ENCODE results near the gene ADSS1.

ADSS1 gene

GRCh38 chr14:104754213-104754851 is 30.3 kb downstream of the ADSS1 start:
- no peak for TF ChIP-seq TCF12 (IDR thresholded peaks at IDR 0.05; ENCODE audit: low read depth)
- TF ChIP-seq CEBPB (IDR thresholded peaks at IDR 0.05): no peak
- no peak for TF ChIP-seq NFIC (IDR thresholded peaks at IDR 0.05)
- no peak for TF ChIP-seq YY1 (IDR thresholded peaks at IDR 0.05; ENCODE audit: low read depth)
- TF ChIP-seq EGR1 (IDR thresholded peaks at IDR 0.05): no peak
- TF ChIP-seq FOXM1 (IDR thresholded peaks at IDR 0.05; ENCODE audit: borderline replicate concordance, low read depth): no peak
- TF ChIP-seq, protein P1, sequence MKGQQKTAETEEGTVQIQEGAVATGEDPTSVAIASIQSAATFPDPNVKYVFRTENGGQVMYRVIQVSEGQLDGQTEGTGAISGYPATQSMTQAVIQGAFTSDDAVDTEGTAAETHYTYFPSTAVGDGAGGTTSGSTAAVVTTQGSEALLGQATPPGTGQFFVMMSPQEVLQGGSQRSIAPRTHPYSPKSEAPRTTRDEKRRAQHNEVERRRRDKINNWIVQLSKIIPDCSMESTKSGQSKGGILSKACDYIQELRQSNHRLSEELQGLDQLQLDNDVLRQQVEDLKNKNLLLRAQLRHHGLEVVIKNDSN (IDR thresholded peaks at IDR 0.05): no peak
- TF ChIP-seq RAD21 (IDR thresholded peaks at IDR 0.05; ENCODE audit: low read depth): no peak
- no peak for TF ChIP-seq MAX (IDR thresholded peaks at IDR 0.05)
- TF ChIP-seq, protein P2, sequence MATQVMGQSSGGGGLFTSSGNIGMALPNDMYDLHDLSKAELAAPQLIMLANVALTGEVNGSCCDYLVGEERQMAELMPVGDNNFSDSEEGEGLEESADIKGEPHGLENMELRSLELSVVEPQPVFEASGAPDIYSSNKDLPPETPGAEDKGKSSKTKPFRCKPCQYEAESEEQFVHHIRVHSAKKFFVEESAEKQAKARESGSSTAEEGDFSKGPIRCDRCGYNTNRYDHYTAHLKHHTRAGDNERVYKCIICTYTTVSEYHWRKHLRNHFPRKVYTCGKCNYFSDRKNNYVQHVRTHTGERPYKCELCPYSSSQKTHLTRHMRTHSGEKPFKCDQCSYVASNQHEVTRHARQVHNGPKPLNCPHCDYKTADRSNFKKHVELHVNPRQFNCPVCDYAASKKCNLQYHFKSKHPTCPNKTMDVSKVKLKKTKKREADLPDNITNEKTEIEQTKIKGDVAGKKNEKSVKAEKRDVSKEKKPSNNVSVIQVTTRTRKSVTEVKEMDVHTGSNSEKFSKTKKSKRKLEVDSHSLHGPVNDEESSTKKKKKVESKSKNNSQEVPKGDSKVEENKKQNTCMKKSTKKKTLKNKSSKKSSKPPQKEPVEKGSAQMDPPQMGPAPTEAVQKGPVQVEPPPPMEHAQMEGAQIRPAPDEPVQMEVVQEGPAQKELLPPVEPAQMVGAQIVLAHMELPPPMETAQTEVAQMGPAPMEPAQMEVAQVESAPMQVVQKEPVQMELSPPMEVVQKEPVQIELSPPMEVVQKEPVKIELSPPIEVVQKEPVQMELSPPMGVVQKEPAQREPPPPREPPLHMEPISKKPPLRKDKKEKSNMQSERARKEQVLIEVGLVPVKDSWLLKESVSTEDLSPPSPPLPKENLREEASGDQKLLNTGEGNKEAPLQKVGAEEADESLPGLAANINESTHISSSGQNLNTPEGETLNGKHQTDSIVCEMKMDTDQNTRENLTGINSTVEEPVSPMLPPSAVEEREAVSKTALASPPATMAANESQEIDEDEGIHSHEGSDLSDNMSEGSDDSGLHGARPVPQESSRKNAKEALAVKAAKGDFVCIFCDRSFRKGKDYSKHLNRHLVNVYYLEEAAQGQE (IDR thresholded peaks at IDR 0.05; ENCODE audit: low read depth): no peak
- TF ChIP-seq TAF1 (IDR thresholded peaks at IDR 0.05; ENCODE audit: low read depth): no peak

GRCh38 chr14:104755621-104756020 is 31.6 kb downstream of the ADSS1 start:
- TF ChIP-seq TAF1 (IDR thresholded peaks at IDR 0.05; ENCODE audit: low read depth) (no peak), CEBPB (IDR thresholded peaks at IDR 0.05) (no peak), TEAD4 (IDR thresholded peaks at IDR 0.05) (no peak), TCF12 (IDR thresholded peaks at IDR 0.05; ENCODE audit: low read depth) (no peak), EP300 (IDR thresholded peaks at IDR 0.05; ENCODE audit: borderline replicate concordance) (no peak), ZBTB7A (IDR thresholded peaks at IDR 0.05; ENCODE audit: low read depth) (no peak), CREB1 (IDR thresholded peaks at IDR 0.05; ENCODE audit: low read depth) (no peak), EGR1 (IDR thresholded peaks at IDR 0.05) (no peak), RAD21 (IDR thresholded peaks at IDR 0.05; ENCODE audit: low read depth) (no peak), FOXM1 (IDR thresholded peaks at IDR 0.05; ENCODE audit: borderline replicate concordance, low read depth) (no peak), YY1 (IDR thresholded peaks at IDR 0.05; ENCODE audit: low read depth) (no peak), MAX (IDR thresholded peaks at IDR 0.05) (no peak), NFIC (IDR thresholded peaks at IDR 0.05) (no peak)
- TF ChIP-seq, protein P2 (IDR thresholded peaks at IDR 0.05; ENCODE audit: low read depth): no peak
- TF ChIP-seq, protein P1 (IDR thresholded peaks at IDR 0.05): no peak

GRCh38 chr14:104756477-104757237 is 32.6 kb downstream of the ADSS1 start:
- TF ChIP-seq EP300 (IDR thresholded peaks at IDR 0.05; ENCODE audit: borderline replicate concordance) (no peak), MAX (IDR thresholded peaks at IDR 0.05) (no peak)

DNA sequence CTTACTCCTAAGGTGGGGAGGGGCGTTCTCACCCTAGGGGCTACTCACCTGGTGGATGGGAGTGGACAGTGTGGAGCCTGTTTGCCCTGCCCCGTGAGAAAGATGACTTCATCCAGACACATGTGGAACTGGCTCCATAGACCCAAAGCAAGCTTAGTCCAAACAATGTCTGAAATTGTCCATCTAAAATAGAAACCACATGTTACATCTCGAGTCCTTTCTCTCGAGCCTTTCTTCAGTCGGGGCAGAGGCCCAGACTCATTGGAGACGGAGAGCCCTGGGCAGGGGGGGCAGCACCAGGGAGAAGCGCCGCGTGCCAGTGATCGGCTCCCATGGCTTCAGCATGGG is 33.2 kb downstream of the ADSS1 start:
- TF ChIP-seq FOXM1 (IDR thresholded peaks at IDR 0.05; ENCODE audit: borderline replicate concordance, low read depth) (no peak), EGR1 (IDR thresholded peaks at IDR 0.05) (no peak), MAX (IDR thresholded peaks at IDR 0.05) (no peak), TAF1 (IDR thresholded peaks at IDR 0.05; ENCODE audit: low read depth) (no peak), TEAD4 (IDR thresholded peaks at IDR 0.05) (no peak), CEBPB (IDR thresholded peaks at IDR 0.05) (no peak), YY1 (IDR thresholded peaks at IDR 0.05; ENCODE audit: low read depth) (no peak), CREB1 (IDR thresholded peaks at IDR 0.05; ENCODE audit: low read depth) (no peak), ZBTB7A (IDR thresholded peaks at IDR 0.05; ENCODE audit: low read depth) (no peak), NFIC (IDR thresholded peaks at IDR 0.05) (no peak), TCF12 (IDR thresholded peaks at IDR 0.05; ENCODE audit: low read depth) (no peak), RAD21 (IDR thresholded peaks at IDR 0.05; ENCODE audit: low read depth) (no peak), EP300 (IDR thresholded peaks at IDR 0.05; ENCODE audit: borderline replicate concordance) (no peak)
- TF ChIP-seq, protein P2 (IDR thresholded peaks at IDR 0.05; ENCODE audit: low read depth): no peak
- TF ChIP-seq, protein P1 (IDR thresholded peaks at IDR 0.05): no peak
